ENCODE measurements around the gene DDI2.
"Not testable (repeated sequence)": the region's sequence is repeated elsewhere in the genome, so short reads cannot be mapped to it uniquely, and the experiment has no call there.

The DDI2 gene

GRCh38 chr1:15696956-15697521 is 79.8 kb downstream of the DDI2 start:
- peak; percentile 95 for FAIRE-seq
- DNase-seq (ENCODE audit: extremely low spot score, insufficient read length, low read depth): peak; percentile 68

GRCh38 chr1:15698201-15698600 is 80.9 kb downstream of the DDI2 start:
- DNase-seq (ENCODE audit: extremely low spot score, insufficient read length, low read depth) (no peak), FAIRE-seq (no peak)

- not testable (repeated sequence) for FAIRE-seq; DNase-seq (ENCODE audit: extremely low spot score, insufficient read length, low read depth)
Observed at GRCh38 chr1:15699321-15699720, 82.1 kb downstream of the DDI2 start.

- no peak for DNase-seq (ENCODE audit: extremely low spot score, insufficient read length, low read depth)
- no peak for FAIRE-seq
Observed at GRCh38 chr1:15700508-15700907, 83.2 kb downstream of the DDI2 start.

GRCh38 chr1:15701784-15702183 is 84.5 kb downstream of the DDI2 start:
- FAIRE-seq (no peak), DNase-seq (ENCODE audit: extremely low spot score, insufficient read length, low read depth) (no peak)

- FAIRE-seq (no peak), DNase-seq (ENCODE audit: extremely low spot score, insufficient read length, low read depth) (no peak)
Observed at GRCh38 chr1:15702722-15703550, 85.7 kb downstream of the DDI2 start.

GRCh38 chr1:15703562-15703961 is 86.3 kb downstream of the DDI2 start:
- DNase-seq (ENCODE audit: extremely low spot score, insufficient read length, low read depth) (no peak), FAIRE-seq (no peak)

- DNase-seq (ENCODE audit: extremely low spot score, insufficient read length, low read depth): no peak
- no peak for FAIRE-seq
Observed at GRCh38 chr1:15704526-15705183, 87.4 kb downstream of the DDI2 start.

GRCh38 chr1:15705184-15705566 is 87.9 kb downstream of the DDI2 start:
- FAIRE-seq (no peak), DNase-seq (ENCODE audit: extremely low spot score, insufficient read length, low read depth) (no peak)

- DNase-seq (ENCODE audit: extremely low spot score, insufficient read length, low read depth) (no peak), FAIRE-seq (no peak)
Observed at GRCh38 chr1:15706751-15707150, 89.5 kb downstream of the DDI2 start.

GRCh38 chr1:15707239-15707925 is 90.1 kb downstream of the DDI2 start:
- DNase-seq (ENCODE audit: extremely low spot score, insufficient read length, low read depth) (no peak), FAIRE-seq (no peak)

GRCh38 chr1:15708486-15709137 is 91.4 kb downstream of the DDI2 start:
- FAIRE-seq: no peak
- no peak for DNase-seq (ENCODE audit: extremely low spot score, insufficient read length, low read depth)

- FAIRE-seq: no peak
- no peak for DNase-seq (ENCODE audit: extremely low spot score, insufficient read length, low read depth)
Observed at GRCh38 chr1:15709226-15709625, 92.0 kb downstream of the DDI2 start.

- FAIRE-seq (peak; percentile 26), DNase-seq (ENCODE audit: extremely low spot score, insufficient read length, low read depth) (no peak)
Observed at GRCh38 chr1:15712168-15712567, 94.9 kb downstream of the DDI2 start.

GRCh38 chr1:15714406-15715136 is 97.3 kb downstream of the DDI2 start:
- FAIRE-seq (no peak), DNase-seq (ENCODE audit: extremely low spot score, insufficient read length, low read depth) (no peak)

- FAIRE-seq: no peak
- DNase-seq (ENCODE audit: extremely low spot score, insufficient read length, low read depth): no peak
Observed at GRCh38 chr1:15717418-15718125, 100.3 kb downstream of the DDI2 start.

- DNase-seq (ENCODE audit: extremely low spot score, insufficient read length, low read depth): no peak
- no peak for FAIRE-seq
Observed at GRCh38 chr1:15718199-15718601, 100.9 kb downstream of the DDI2 start.
